ENCODE measurements around the gene RAB11FIP3. TPM values are rescaled to one million over a fixed set of nuclear protein-coding genes. Genes with fewer than 3 reads are reported as not detected.

RAB11FIP3 gene
- total RNA-seq, 1 donor from 2014 or later = 47.0 TPM

GRCh38 chr16:507996-508395 is 82.5 kb downstream of the RAB11FIP3 start:
- no peaks in the 10 kb centered on the region for H3K27me3 ChIP-seq
- DNase-seq (ENCODE audit: low spot score in 2 of 2) = no peak
- H3K27ac ChIP-seq = no peak overlapping the region
- no peaks in the 10 kb centered on the region for H3K4me1 ChIP-seq
- H3K4me3 ChIP-seq = no peak overlapping the region
- intact Hi-C loops (cut with DNase I) = no loop called here
- no peak for TF ChIP-seq CTCF (IDR thresholded peaks at IDR 0.05)
- H3K9me3 ChIP-seq = no peaks in the 10 kb centered on the region
- H3K36me3 ChIP-seq = peaks cover 11 to 30% of the 10 kb centered on the region in 2 donors

GRCh38 chr16:508884-509736 is 83.7 kb downstream of the RAB11FIP3 start:
- intact Hi-C loops (cut with DNase I) = no loop called here
- Histone ChIP-seq H3K27ac (no peak overlapping the region), H3K4me1 (no peaks in the 10 kb centered on the region), H3K36me3 (peaks cover 11 to 31% of the 10 kb centered on the region in 2 donors), H3K9me3 (no peaks in the 10 kb centered on the region), H3K27me3 (no peaks in the 10 kb centered on the region), H3K4me3 (no peak overlapping the region)
- no peak for DNase-seq (ENCODE audit: low spot score in 2 of 2)
- TF ChIP-seq CTCF (IDR thresholded peaks at IDR 0.05) = no peak

GRCh38 chr16:510066-510825 is 84.8 kb downstream of the RAB11FIP3 start:
- H3K36me3 ChIP-seq = peaks cover 11 to 27% of the 10 kb centered on the region in 2 donors
- H3K27me3 ChIP-seq = no peaks in the 10 kb centered on the region
- intact Hi-C loops (cut with DNase I) = no loop called here
- DNase-seq (ENCODE audit: low spot score in 2 of 2) = no peak
- H3K4me3 ChIP-seq = no peak overlapping the region
- no peaks in the 10 kb centered on the region for H3K9me3 ChIP-seq
- no peaks in the 10 kb centered on the region for H3K4me1 ChIP-seq
- H3K27ac ChIP-seq = no peak overlapping the region
- TF ChIP-seq CTCF (IDR thresholded peaks at IDR 0.05) = no peak

GRCh38 chr16:512802-513201 is 87.4 kb downstream of the RAB11FIP3 start:
- no peak for DNase-seq (ENCODE audit: low spot score in 2 of 2)
- Histone ChIP-seq H3K4me3 (no peak overlapping the region), H3K27ac (no peak overlapping the region), H3K36me3 (peaks cover 13 to 28% of the 10 kb centered on the region in 2 donors), H3K27me3 (no peaks in the 10 kb centered on the region), H3K9me3 (no peaks in the 10 kb centered on the region), H3K4me1 (no peaks in the 10 kb centered on the region)
- no peak for TF ChIP-seq CTCF (IDR thresholded peaks at IDR 0.05)
- intact Hi-C loops (cut with DNase I) = no loop called here

GRCh38 chr16:513950-514349 is 88.5 kb downstream of the RAB11FIP3 start:
- Histone ChIP-seq H3K4me3 (no peak overlapping the region), H3K36me3 (peaks cover 15 to 31% of the 10 kb centered on the region in 2 donors), H3K4me1 (no peaks in the 10 kb centered on the region), H3K9me3 (no peaks in the 10 kb centered on the region), H3K27ac (no peak overlapping the region), H3K27me3 (no peaks in the 10 kb centered on the region)
- intact Hi-C loops (cut with DNase I) = no loop called here
- TF ChIP-seq CTCF (IDR thresholded peaks at IDR 0.05) = no peak
- DNase-seq (ENCODE audit: low spot score in 2 of 2) = no peak
